PC-9 (cell line): ENCODE results near the gene ZNF804A. TPM values are rescaled to one million over a fixed set of nuclear protein-coding genes. Genes with fewer than 3 reads are reported as not detected.

Experiments used
- BruUV-seq: library from RNA; stranded (reverse); fragments of 400-500 nt; replicated peaks from 2 replicates; lab custom pipeline; 2021; lab: Mats Ljungman, UMichigan
- CTCF ChIA-PET: fragments of 300-600 bp; sonication (Branson Sonifier 250); formaldehyde crosslinking; loops from one replicate; lab custom pipeline; 2022; ENCODE audit warnings: antibody characterized with exemption; lab: Charles Lee
- POLR2A ChIA-PET: fragments of 300-600 bp; sonication (Branson Sonifier 250); formaldehyde crosslinking; loops from one replicate; lab custom pipeline; 2022; ENCODE audit warnings: antibody characterized with exemption; ENCODE audit not compliant: unreplicated experiment; lab: Charles Lee
- DNase-seq, 2 experiments: peaks; one replicate each; pipeline versions ENCODE4 v3.0.0 to v3.0.0-alpha.2; 2015 to 2022; ENCODE audit warnings: mixed read lengths in 1 of 2
- H2AFZ ChIP-seq: fragments of 200-600 bp; sonication (generic); 2 replicates; pipeline ENCODE4 v1.8.1; 2017; ENCODE audit warnings: antibody characterized with exemption
- H3F3A ChIP-seq: fragments of 200-600 bp; sonication (generic); 2 replicates; pipeline ENCODE4 v1.8.1; 2017; ENCODE audit warnings: antibody characterized with exemption, mild to moderate bottlenecking, low read depth; ENCODE audit not compliant: insufficient read depth
- H3K27ac ChIP-seq: fragments of 200-600 bp; sonication (generic); 2 replicates; pipeline ENCODE4 v1.6.1; 2016; ENCODE audit warnings: mixed run types
- H3K27me3 ChIP-seq: fragments of 200-600 bp; sonication (generic); 2 replicates; pipeline ENCODE4 v1.6.1; 2016; ENCODE audit warnings: low read depth, mixed run types; ENCODE audit not compliant: insufficient read depth
- H3K36me3 ChIP-seq: fragments of 200-600 bp; sonication (generic); 2 replicates; pipeline ENCODE4 v1.6.1; 2016; ENCODE audit warnings: low read depth, mixed run types
- H3K4me1 ChIP-seq: fragments of 200-600 bp; sonication (generic); replicated peaks from 2 replicates; pipeline ENCODE4 v1.6.1; 2016; ENCODE audit warnings: mixed run types; ENCODE audit not compliant: insufficient read depth
- H3K4me2 ChIP-seq: fragments of 200-600 bp; sonication (generic); 2 replicates; pipeline ENCODE4 v1.6.1; 2017; ENCODE audit warnings: mixed run types
- H3K4me3 ChIP-seq: fragments of 200-600 bp; sonication (generic); 2 replicates; pipeline ENCODE4 v1.6.1; 2016; ENCODE audit warnings: mixed run types
- H3K79me2 ChIP-seq: fragments of 200-600 bp; sonication (generic); 2 replicates; pipeline ENCODE4 v1.6.1; 2017; ENCODE audit warnings: low read depth, mixed run types
- H3K9me2 ChIP-seq: fragments of 200-600 bp; sonication (generic); 2 replicates; pipeline ENCODE4 v1.8.1; 2017; ENCODE audit warnings: mild to moderate bottlenecking; ENCODE audit not compliant: insufficient read depth
- H3K9me3 ChIP-seq: fragments of 200-600 bp; sonication (generic); 2 replicates; pipeline ENCODE4 v1.8.1; 2016; ENCODE audit warnings: low read depth; ENCODE audit not compliant: insufficient read depth
- H4K20me1 ChIP-seq: fragments of 200-600 bp; sonication (generic); 2 replicates; pipeline ENCODE4 v1.8.1; 2017; ENCODE audit not compliant: insufficient read depth
- EZH2 ChIP-seq: fragments of 200-600 bp; sonication (generic); IDR thresholded peaks from 2 replicates; pipeline ENCODE4 v1.8.0; 2017; ENCODE audit warnings: antibody characterized with exemption, low read depth
- intact Hi-C: fragments of 100-400 bp; cut with micrococcal nuclease; formaldehyde crosslinking; loops from one replicate; pipeline ENCODE4 v1.10.0; 2022; ENCODE audit not compliant: unreplicated experiment
- total RNA-seq: library from RNA; stranded (reverse); gene quantifications from 2 replicates; pipeline ENCODE4 v1.2.3, GENCODE V29; 2021
- TF ChIP-seq, protein P1 (sequence below): fragments of 200-600 bp; sonication (generic); conservative IDR thresholded peaks from 2 replicates; pipeline ENCODE4 v1.6.1; 2017; ENCODE audit warnings: mixed run types, antibody characterized with exemption, mild to moderate bottlenecking, moderate library complexity

Gene ZNF804A
- total RNA-seq, 1 experiment from 2014 or later: not detected

DNA sequence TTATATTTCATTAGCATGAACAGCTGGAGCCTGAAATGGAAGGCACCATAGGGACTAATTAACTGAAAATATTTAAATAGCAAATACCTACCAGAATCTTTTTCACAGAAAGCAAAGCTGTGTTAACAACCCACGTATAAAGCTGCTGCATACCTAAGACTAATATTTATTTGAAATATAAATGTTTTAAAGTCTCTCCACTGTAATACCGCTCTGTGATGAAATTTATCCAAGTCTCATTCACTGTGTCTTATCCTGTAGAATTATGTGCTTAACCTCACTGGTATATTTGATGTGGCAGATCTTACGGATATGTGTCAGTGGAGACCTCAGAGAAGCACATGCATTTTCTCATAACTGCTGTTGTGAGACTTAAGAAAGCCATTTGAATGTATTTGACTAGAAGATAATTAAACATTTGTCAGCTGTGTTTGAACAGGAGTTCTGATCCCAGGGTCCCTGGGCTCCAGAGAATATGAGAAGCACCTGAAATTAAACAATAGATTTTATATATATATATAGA lies 373.3 kb downstream of the ZNF804A start:
- Histone ChIP-seq H3K4me1 (no peaks in the 10 kb centered on the region), H3K36me3 (no peaks in the 10 kb centered on the region), H2AFZ (no peak overlapping the region), H3K27ac (no peak overlapping the region), H4K20me1 (no peaks in the 10 kb centered on the region), H3F3A (no peaks in the 10 kb centered on the region), H3K4me3 (no peak overlapping the region), H3K9me3 (no peaks in the 10 kb centered on the region), H3K27me3 (no peaks in the 10 kb centered on the region), H3K9me2 (no peaks in the 10 kb centered on the region), H3K79me2 (no peaks in the 10 kb centered on the region), H3K4me2 (no peak overlapping the region)
- no peak for DNase-seq
- intact Hi-C loops: no loop called here
- TF ChIP-seq EZH2: no peak
- TF ChIP-seq, protein P1, sequence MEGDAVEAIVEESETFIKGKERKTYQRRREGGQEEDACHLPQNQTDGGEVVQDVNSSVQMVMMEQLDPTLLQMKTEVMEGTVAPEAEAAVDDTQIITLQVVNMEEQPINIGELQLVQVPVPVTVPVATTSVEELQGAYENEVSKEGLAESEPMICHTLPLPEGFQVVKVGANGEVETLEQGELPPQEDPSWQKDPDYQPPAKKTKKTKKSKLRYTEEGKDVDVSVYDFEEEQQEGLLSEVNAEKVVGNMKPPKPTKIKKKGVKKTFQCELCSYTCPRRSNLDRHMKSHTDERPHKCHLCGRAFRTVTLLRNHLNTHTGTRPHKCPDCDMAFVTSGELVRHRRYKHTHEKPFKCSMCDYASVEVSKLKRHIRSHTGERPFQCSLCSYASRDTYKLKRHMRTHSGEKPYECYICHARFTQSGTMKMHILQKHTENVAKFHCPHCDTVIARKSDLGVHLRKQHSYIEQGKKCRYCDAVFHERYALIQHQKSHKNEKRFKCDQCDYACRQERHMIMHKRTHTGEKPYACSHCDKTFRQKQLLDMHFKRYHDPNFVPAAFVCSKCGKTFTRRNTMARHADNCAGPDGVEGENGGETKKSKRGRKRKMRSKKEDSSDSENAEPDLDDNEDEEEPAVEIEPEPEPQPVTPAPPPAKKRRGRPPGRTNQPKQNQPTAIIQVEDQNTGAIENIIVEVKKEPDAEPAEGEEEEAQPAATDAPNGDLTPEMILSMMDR: no peak
- ChIA-PET CTCF (no interaction called here), POLR2A (no interaction called here)
- BruUV-seq: no TSS peak
